Activated gamma-delta T cell treated with anti-CD3 and anti-CD28 coated beads, Interleukin-2, amount 50 U/mL, for 16 hours (primary cell): ENCODE results near the gene HERPUD2.
"Not testable (repeated sequence)": the region's sequence is repeated elsewhere in the genome, so short reads cannot be mapped to it uniquely, and the experiment has no call there.

ENCODE experiments used
- DNase-seq: peaks from one replicate; pipeline ENCODE4 v3.0.0-alpha.2; 2020; ENCODE audit warnings: low read depth

Gene HERPUD2

GRCh38 chr7:35604595-35604994 is 90.3 kb downstream of the HERPUD2 start:
- DNase-seq: no peak

GRCh38 chr7:35599645-35600044 is 95.3 kb downstream of the HERPUD2 start:
- no peak for DNase-seq

- no peak for DNase-seq
Observed at GRCh38 chr7:35599061-35599460, 95.9 kb downstream of the HERPUD2 start.

- no peak for DNase-seq
Observed at GRCh38 chr7:35596061-35596460, 98.9 kb downstream of the HERPUD2 start.

GRCh38 chr7:35593899-35594298 is 101.0 kb downstream of the HERPUD2 start:
- DNase-seq: no peak

GRCh38 chr7:35588647-35589046 is 106.3 kb downstream of the HERPUD2 start:
- no peak for DNase-seq

- no peak for DNase-seq
Observed at GRCh38 chr7:35584990-35585389, 109.9 kb downstream of the HERPUD2 start.

- not testable (repeated sequence) for DNase-seq
Observed at GRCh38 chr7:35584533-35584932, 110.4 kb downstream of the HERPUD2 start.
